MM.1S (cell line): Measurements from ENCODE around the gene C18orf54.

Source experiments
- DNase-seq: peaks from one replicate; pipeline ENCODE4 v3.0.0-alpha.2; 2015
- H2AFZ ChIP-seq: fragments of 300-600 bp; sonication (generic); 2 replicates; pipeline ENCODE4 v1.6.0; 2016; ENCODE audit warnings: antibody characterized with exemption, low read length
- H3F3A ChIP-seq: fragments of 300-600 bp; sonication (generic); 2 replicates; pipeline ENCODE4 v1.6.1; 2016; ENCODE audit warnings: mild to moderate bottlenecking, antibody characterized with exemption, low read length, moderate library complexity, mixed read lengths; ENCODE audit not compliant: insufficient read depth
- H3K27ac ChIP-seq: fragments of 300-600 bp; sonication (generic); 2 replicates; pipeline ENCODE4 v1.5.1; 2016; ENCODE audit warnings: mild to moderate bottlenecking, low read length
- H3K27me3 ChIP-seq: fragments of 300-600 bp; sonication (generic); replicated peaks from 2 replicates; pipeline ENCODE4 v1.6.0; 2016; ENCODE audit warnings: low read length; ENCODE audit not compliant: insufficient read depth
- H3K36me3 ChIP-seq: fragments of 300-600 bp; sonication (generic); replicated peaks from 2 replicates; pipeline ENCODE4 v1.6.1; 2016; ENCODE audit warnings: mild to moderate bottlenecking, low read length, mixed read lengths; ENCODE audit not compliant: insufficient read depth
- H3K4me1 ChIP-seq: fragments of 300-600 bp; sonication (generic); 2 replicates; pipeline ENCODE4 v1.6.1; 2016; ENCODE audit warnings: low read length, mixed read lengths
- H3K4me2 ChIP-seq: fragments of 300-600 bp; sonication (generic); 2 replicates; pipeline ENCODE4 v1.6.0; 2016; ENCODE audit warnings: low read depth, low read length
- H3K4me3 ChIP-seq: fragments of 300-600 bp; sonication (generic); 2 replicates; pipeline ENCODE4 v1.5.1; 2016; ENCODE audit warnings: low read length, mixed read lengths
- H3K79me2 ChIP-seq: fragments of 300-600 bp; sonication (generic); 2 replicates; pipeline ENCODE4 v1.6.1; 2016; ENCODE audit warnings: mixed run types, low read length, mixed read lengths
- H3K9ac ChIP-seq: fragments of 300-600 bp; sonication (generic); 2 replicates; pipeline ENCODE4 v1.6.1; 2016; ENCODE audit warnings: low read length, mixed read lengths
- H3K9me2 ChIP-seq: fragments of 300-600 bp; sonication (generic); replicated peaks from 2 replicates; pipeline ENCODE4 v1.6.1; 2016; ENCODE audit warnings: mild to moderate bottlenecking, low read length, mixed read lengths; ENCODE audit not compliant: insufficient read depth
- H3K9me3 ChIP-seq: fragments of 300-600 bp; sonication (generic); replicated peaks from 2 replicates; pipeline ENCODE4 v1.6.1; 2016; ENCODE audit warnings: mild to moderate bottlenecking, low read length, mixed read lengths; ENCODE audit not compliant: insufficient read depth
- H4K20me1 ChIP-seq: fragments of 300-600 bp; sonication (generic); 2 replicates; pipeline ENCODE4 v1.6.1; 2016; ENCODE audit warnings: mild to moderate bottlenecking, low read length, moderate library complexity, mixed read lengths; ENCODE audit not compliant: insufficient read depth
- EZH2 ChIP-seq: fragments of 300-600 bp; sonication (generic); optimal IDR thresholded peaks from 2 replicates; pipeline ENCODE3; 2017; ENCODE audit warnings: low read depth, mild to moderate bottlenecking, antibody characterized with exemption, low read length, mixed read lengths
- EZH2phosphoT487 ChIP-seq: fragments of 300-600 bp; sonication (generic); IDR thresholded peaks from 2 replicates; pipeline ENCODE4 v1.6.1; 2018; ENCODE audit warnings: antibody characterized with exemption, low read length
- TF ChIP-seq, protein P1 (sequence below): fragments of 300-600 bp; sonication (generic); IDR thresholded peaks from 2 replicates; pipeline ENCODE4 v1.5.1; 2016; ENCODE audit warnings: antibody characterized with exemption, low read length, mixed read lengths

Gene C18orf54

DNA sequence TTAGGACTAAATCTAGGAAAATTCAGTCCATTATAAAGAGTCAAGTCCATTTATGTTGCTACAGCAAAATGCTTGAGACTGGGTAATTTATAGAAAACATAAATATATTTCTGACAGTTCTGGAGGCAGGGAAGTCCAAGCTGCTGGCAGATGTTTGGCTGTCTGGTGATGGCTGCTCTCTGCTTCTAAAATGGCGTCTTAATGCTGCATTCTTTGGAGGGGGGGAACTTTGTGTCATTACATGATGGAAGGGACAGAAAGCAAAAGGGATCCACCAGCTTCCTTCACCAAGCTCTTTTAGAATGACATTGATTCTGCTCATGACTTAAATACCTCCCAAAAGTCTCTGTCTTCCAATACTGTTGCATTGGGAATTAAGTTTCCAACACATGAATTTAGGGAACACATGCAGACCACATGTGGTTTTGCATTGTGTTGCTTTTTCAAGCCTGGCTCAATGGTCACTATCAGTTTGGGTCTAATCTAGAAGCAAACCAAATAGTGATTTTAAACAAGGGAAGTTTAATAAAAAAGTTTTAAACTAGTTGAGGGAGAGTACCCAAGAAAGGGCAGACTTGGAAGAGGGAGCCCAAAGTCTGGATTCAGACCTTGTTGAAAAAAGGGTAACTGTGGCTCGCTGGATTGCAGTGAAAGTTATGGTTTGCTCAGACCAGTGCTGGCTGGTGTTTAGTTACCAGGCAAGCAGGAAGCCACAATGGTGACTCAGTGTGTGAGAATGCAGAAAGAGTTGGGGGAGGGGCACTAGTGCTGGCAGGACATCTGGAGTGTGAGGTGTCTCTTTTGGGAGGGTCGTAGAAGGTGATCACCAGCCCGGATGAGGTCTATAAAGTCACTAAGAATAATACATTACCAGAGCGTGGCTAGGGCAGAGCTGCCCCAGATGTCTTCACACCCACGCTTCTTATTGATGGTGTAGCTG lies 30.8 kb downstream of the C18orf54 start:
- Histone ChIP-seq H4K20me1 (no peaks in the 10 kb centered on the region), H3K27me3 (no peaks in the 10 kb centered on the region), H3K9me3 (no peaks in the 10 kb centered on the region), H3F3A (peaks cover 4% of the 10 kb centered on the region; the same call in 1 of the 2 replicates), H3K27ac (no peak overlapping the region), H3K9ac (no peak overlapping the region), H2AFZ (no peak overlapping the region), H3K9me2 (no peaks in the 10 kb centered on the region), H3K79me2 (no peaks in the 10 kb centered on the region), H3K4me3 (no peak overlapping the region), H3K4me1 (peaks cover 16% of the 10 kb centered on the region), H3K4me2 (peak overlapping the region; percentile 42), H3K36me3 (no peaks in the 10 kb centered on the region)
- DNase-seq: peak; percentile 78
- TF ChIP-seq EZH2phosphoT487: no peak
- TF ChIP-seq EZH2: no peak
- TF ChIP-seq, protein P1, sequence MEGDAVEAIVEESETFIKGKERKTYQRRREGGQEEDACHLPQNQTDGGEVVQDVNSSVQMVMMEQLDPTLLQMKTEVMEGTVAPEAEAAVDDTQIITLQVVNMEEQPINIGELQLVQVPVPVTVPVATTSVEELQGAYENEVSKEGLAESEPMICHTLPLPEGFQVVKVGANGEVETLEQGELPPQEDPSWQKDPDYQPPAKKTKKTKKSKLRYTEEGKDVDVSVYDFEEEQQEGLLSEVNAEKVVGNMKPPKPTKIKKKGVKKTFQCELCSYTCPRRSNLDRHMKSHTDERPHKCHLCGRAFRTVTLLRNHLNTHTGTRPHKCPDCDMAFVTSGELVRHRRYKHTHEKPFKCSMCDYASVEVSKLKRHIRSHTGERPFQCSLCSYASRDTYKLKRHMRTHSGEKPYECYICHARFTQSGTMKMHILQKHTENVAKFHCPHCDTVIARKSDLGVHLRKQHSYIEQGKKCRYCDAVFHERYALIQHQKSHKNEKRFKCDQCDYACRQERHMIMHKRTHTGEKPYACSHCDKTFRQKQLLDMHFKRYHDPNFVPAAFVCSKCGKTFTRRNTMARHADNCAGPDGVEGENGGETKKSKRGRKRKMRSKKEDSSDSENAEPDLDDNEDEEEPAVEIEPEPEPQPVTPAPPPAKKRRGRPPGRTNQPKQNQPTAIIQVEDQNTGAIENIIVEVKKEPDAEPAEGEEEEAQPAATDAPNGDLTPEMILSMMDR: no peak

DNA sequence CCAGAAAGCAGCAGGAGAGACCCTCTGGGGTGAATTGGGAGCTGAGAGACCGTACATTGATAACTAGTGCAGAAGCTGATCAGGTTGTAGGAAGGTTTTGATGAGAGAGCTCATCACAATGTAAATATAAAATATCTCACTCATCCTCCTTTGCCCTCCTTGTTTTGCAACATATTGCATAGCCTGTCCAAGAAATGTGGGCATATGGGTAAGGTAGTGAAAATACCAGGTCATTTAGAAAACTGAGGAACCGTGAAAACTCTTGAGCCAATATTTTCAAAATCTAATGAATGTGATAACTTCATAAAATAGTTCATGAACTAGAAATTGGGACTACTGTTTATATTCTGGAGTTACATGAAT lies 31.4 kb downstream of the C18orf54 start:
- no peaks in the 10 kb centered on the region for H3K27me3 ChIP-seq
- no peaks in the 10 kb centered on the region for H3K79me2 ChIP-seq
- TF ChIP-seq, protein P1: no peak
- TF ChIP-seq EZH2phosphoT487 (no peak), EZH2 (no peak)
- no peak overlapping the region for H2AFZ ChIP-seq
- no peak for DNase-seq
- H3F3A ChIP-seq: peaks cover 4% of the 10 kb centered on the region; the same call in 1 of the 2 replicates
- H4K20me1 ChIP-seq: no peaks in the 10 kb centered on the region
- no peak overlapping the region for H3K4me3 ChIP-seq
- H3K9me3 ChIP-seq: no peaks in the 10 kb centered on the region
- H3K4me2 ChIP-seq: peak overlapping the region; percentile 42; the same call in 1 of the 2 replicates
- no peak overlapping the region for H3K9ac ChIP-seq
- no peaks in the 10 kb centered on the region for H3K9me2 ChIP-seq
- H3K27ac ChIP-seq: no peak overlapping the region
- no peaks in the 10 kb centered on the region for H3K36me3 ChIP-seq
- H3K4me1 ChIP-seq: peaks cover 16% of the 10 kb centered on the region

DNA sequence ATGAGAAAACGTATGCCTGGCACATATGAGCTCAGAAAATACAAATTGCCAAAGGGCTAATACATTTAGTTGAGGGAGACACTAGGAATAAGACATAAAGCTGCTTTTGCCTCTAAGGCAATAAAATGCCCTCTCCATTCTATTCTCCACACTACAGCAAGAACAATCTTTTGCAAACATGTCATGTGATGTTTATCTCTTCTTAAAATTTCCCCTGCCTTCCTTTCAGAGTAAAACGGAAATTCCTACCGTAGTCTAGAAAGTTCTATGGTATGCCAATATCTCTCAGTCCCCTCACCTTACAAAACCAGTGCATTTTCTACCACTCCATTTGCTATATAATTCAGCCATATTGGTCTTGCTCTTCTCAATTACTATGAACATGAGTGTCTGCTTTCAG lies 33.1 kb downstream of the C18orf54 start:
- TF ChIP-seq, protein P1: no peak
- TF ChIP-seq EZH2 (no peak), EZH2phosphoT487 (no peak)
- no peak for DNase-seq
- Histone ChIP-seq H3K27ac (no peak overlapping the region), H3K27me3 (no peaks in the 10 kb centered on the region), H3K9me2 (no peaks in the 10 kb centered on the region), H2AFZ (no peak overlapping the region), H3K9ac (no peak overlapping the region), H3K36me3 (no peaks in the 10 kb centered on the region), H3F3A (peaks cover 4% of the 10 kb centered on the region; the same call in 1 of the 2 replicates), H3K4me2 (no peak overlapping the region), H3K4me3 (no peak overlapping the region), H3K79me2 (no peaks in the 10 kb centered on the region), H4K20me1 (no peaks in the 10 kb centered on the region), H3K4me1 (peaks cover 16% of the 10 kb centered on the region), H3K9me3 (no peaks in the 10 kb centered on the region)
